Activated CD8-positive, alpha-beta T cell treated with anti-CD3 and anti-CD28 coated beads, Interleukin-2, amount 10 ng/mL, durations not matched to agents 7 days and 5 days (primary cell): ENCODE measurements around the gene ENTPD2. TPM values are rescaled to one million over a fixed set of nuclear protein-coding genes. Genes with fewer than 3 reads are reported as not detected.
A peak's percentile ranks its signal among the peaks of the same experiment; 100 is the strongest.

Experiments used
- ATAC-seq: fragments of 150-1000 bp; cut with Tn5 transposase; one replicate; pipeline ENCODE4 v1.10.0; 2021; ENCODE audit warnings: moderate library complexity
- CTCF ChIA-PET: fragments of 350-600 bp; sonication (Branson Sonifier 250); formaldehyde crosslinking; loops from one replicate; lab custom pipeline; 2021; ENCODE audit warnings: antibody characterized with exemption; lab: Charles Lee
- POLR2A ChIA-PET: fragments of 350-600 bp; sonication (Branson Sonifier 250); formaldehyde crosslinking; loops from one replicate; lab custom pipeline; 2021; ENCODE audit warnings: antibody characterized with exemption; lab: Charles Lee
- DNase-seq: peaks from one replicate; pipeline ENCODE4 v3.0.0-alpha.2; 2020
- H3K27ac Mint-ChIP-seq: one replicate; pipeline ENCODE4 v1.8.0; 2021; ENCODE audit warnings: mild to moderate bottlenecking, mixed read lengths
- H3K27me3 Mint-ChIP-seq: one replicate; pipeline ENCODE4 v1.8.0; 2021; ENCODE audit warnings: low read depth, mixed read lengths
- H3K36me3 Mint-ChIP-seq: one replicate; pipeline ENCODE4 v1.8.0; 2021; ENCODE audit warnings: low read depth, mixed read lengths
- H3K4me1 Mint-ChIP-seq: one replicate; pipeline ENCODE4 v1.8.0; 2021; ENCODE audit warnings: low read depth, mixed read lengths
- H3K4me3 Mint-ChIP-seq: one replicate; pipeline ENCODE4 v1.8.0; 2021; ENCODE audit warnings: mild to moderate bottlenecking, mixed read lengths
- H3K9me3 Mint-ChIP-seq: one replicate; pipeline ENCODE4 v1.8.0; 2022; ENCODE audit warnings: mixed read lengths; ENCODE audit not compliant: insufficient read depth
- total RNA-seq, 2 experiments: library from RNA; stranded (reverse); gene quantifications; one replicate each; pipeline ENCODE4 v1.2.3, GENCODE V29; 2021

ENTPD2 gene
- total RNA-seq, 2 experiments from 2014 or later: 0.34 TPM; not detected in 1

GRCh38 chr9:137042751-137043727 lies 10.8 kb downstream of the ENTPD2 start:
- ChIA-PET POLR2A (no interaction called here), CTCF (interaction anchor here (0.7 to 2.2 kb wide), 2 partner anchors 13 to 25 kb away, joined by 3 to 10 read pairs; no protein-coding TSS in a partner anchor)
- Mint-ChIP-seq H3K4me3 (no peak overlapping the region), H3K36me3 (no peaks in the 10 kb centered on the region), H3K27me3 (peaks cover 14% of the 10 kb centered on the region), H3K27ac (no peak overlapping the region), H3K9me3 (no peaks in the 10 kb centered on the region), H3K4me1 (peaks cover 15% of the 10 kb centered on the region)
- ATAC-seq (no peak), DNase-seq (no peak)

- peaks cover 7% of the 10 kb centered on the region for H3K27me3 Mint-ChIP-seq
- no peak for DNase-seq
- ChIA-PET POLR2A (no interaction called here), CTCF (no interaction called here)
- H3K4me1 Mint-ChIP-seq: peaks cover 15% of the 10 kb centered on the region
- H3K9me3 Mint-ChIP-seq: no peaks in the 10 kb centered on the region
- H3K27ac Mint-ChIP-seq: no peak overlapping the region
- no peaks in the 10 kb centered on the region for H3K36me3 Mint-ChIP-seq
- ATAC-seq: no peak
- H3K4me3 Mint-ChIP-seq: no peak overlapping the region
Measured at GRCh38 chr9:137041124-137041523, 12.7 kb downstream of the ENTPD2 start.

- peaks cover 7% of the 10 kb centered on the region for H3K27me3 Mint-ChIP-seq
- POLR2A ChIA-PET: no interaction called here
- H3K36me3 Mint-ChIP-seq: no peaks in the 10 kb centered on the region
- peaks cover 16% of the 10 kb centered on the region for H3K4me1 Mint-ChIP-seq
- no peak for DNase-seq
- no peak for ATAC-seq
- no peak overlapping the region for H3K4me3 Mint-ChIP-seq
- CTCF ChIA-PET: no interaction called here
- H3K27ac Mint-ChIP-seq: no peak overlapping the region
- H3K9me3 Mint-ChIP-seq: no peaks in the 10 kb centered on the region
Measured at GRCh38 chr9:137040568-137040967, 13.3 kb downstream of the ENTPD2 start.

GRCh38 chr9:137039611-137040366 lies 14.1 kb downstream of the ENTPD2 start:
- Mint-ChIP-seq H3K4me3 (no peak overlapping the region), H3K27me3 (peaks cover 2% of the 10 kb centered on the region)
- POLR2A ChIA-PET: no interaction called here

GRCh38 chr9:137038916-137039315 lies 14.9 kb downstream of the ENTPD2 start:
- POLR2A ChIA-PET: no interaction called here
- no peaks in the 10 kb centered on the region for H3K9me3 Mint-ChIP-seq
- H3K4me3 Mint-ChIP-seq: no peak overlapping the region
- no peaks in the 10 kb centered on the region for H3K27me3 Mint-ChIP-seq
- no peaks in the 10 kb centered on the region for H3K36me3 Mint-ChIP-seq
- no peak for ATAC-seq
- H3K4me1 Mint-ChIP-seq: peaks cover 18% of the 10 kb centered on the region
- DNase-seq: no peak
- H3K27ac Mint-ChIP-seq: no peak overlapping the region
- CTCF ChIA-PET: interaction anchor here (1.7 kb wide), 1 partner anchor 10 kb away, joined by 7 read pairs; no protein-coding TSS in a partner anchor

More at GRCh38 chr9:137039611-137040366, 14.1 kb downstream of the ENTPD2 start:
- ATAC-seq (no peak), DNase-seq (no peak)
- CTCF ChIA-PET: interaction anchor here (0.8 kb wide), 1 partner anchor 31 kb away, joined by 3 read pairs; the partner anchor contains the start of gene SAPCD2
- Mint-ChIP-seq H3K9me3 (no peaks in the 10 kb centered on the region), H3K36me3 (no peaks in the 10 kb centered on the region), H3K27ac (no peak overlapping the region), H3K4me1 (peaks cover 19% of the 10 kb centered on the region)

GRCh38 chr9:137037483-137037882 lies 16.4 kb downstream of the ENTPD2 start:
- no peaks in the 10 kb centered on the region for H3K9me3 Mint-ChIP-seq
- peaks cover 27% of the 10 kb centered on the region for H3K4me1 Mint-ChIP-seq
- no peaks in the 10 kb centered on the region for H3K36me3 Mint-ChIP-seq
- no peak overlapping the region for H3K27ac Mint-ChIP-seq
- H3K4me3 Mint-ChIP-seq: no peak overlapping the region
- ATAC-seq: no peak
- DNase-seq: no peak
- H3K27me3 Mint-ChIP-seq: no peaks in the 10 kb centered on the region
- CTCF ChIA-PET: interaction anchor here (1.2 to 4.3 kb wide), 5 partner anchors 8 to 250 kb away, joined by 4 to 146 read pairs (median 35); partner anchors contain the start of genes C8G and NPDC1
- POLR2A ChIA-PET: no interaction called here

GRCh38 chr9:137037035-137037434 lies 16.8 kb downstream of the ENTPD2 start:
- Mint-ChIP-seq H3K9me3 (no peaks in the 10 kb centered on the region), H3K4me3 (no peak overlapping the region), H3K36me3 (no peaks in the 10 kb centered on the region), H3K27me3 (no peaks in the 10 kb centered on the region), H3K27ac (no peak overlapping the region), H3K4me1 (peaks cover 32% of the 10 kb centered on the region)
- POLR2A ChIA-PET: no interaction called here
- DNase-seq: no peak
- CTCF ChIA-PET: interaction anchor here (1.0 to 4.3 kb wide), 6 partner anchors 8 to 249 kb away, joined by 3 to 146 read pairs (median 21); partner anchors contain the start of genes C8G and NPDC1
- ATAC-seq: no peak

- ATAC-seq (no peak), DNase-seq (no peak)
- H3K9me3 Mint-ChIP-seq: no peaks in the 10 kb centered on the region
- H3K27me3 Mint-ChIP-seq: no peaks in the 10 kb centered on the region
- ChIA-PET CTCF (interaction anchor here (0.7 to 4.3 kb wide), 43 partner anchors 9 to 310 kb away, joined by 3 to 146 read pairs (median 7); partner anchors contain the start of genes AJM1, C8G, CLIC3 and LCN12), POLR2A (interaction anchor here (0.5 to 1.9 kb wide), 3 partner anchors 87 to 323 kb away, joined by 3 to 11 read pairs (median 3); no protein-coding TSS in a partner anchor)
- no peak overlapping the region for H3K4me3 Mint-ChIP-seq
- H3K27ac Mint-ChIP-seq: no peak overlapping the region
- no peaks in the 10 kb centered on the region for H3K36me3 Mint-ChIP-seq
- H3K4me1 Mint-ChIP-seq: peaks cover 40% of the 10 kb centered on the region
Measured at GRCh38 chr9:137035937-137036336, 17.9 kb downstream of the ENTPD2 start.

- ATAC-seq (peak; percentile 8), DNase-seq (no peak)
- H3K4me1 Mint-ChIP-seq: peaks cover 44% of the 10 kb centered on the region
- no peak overlapping the region for H3K4me3 Mint-ChIP-seq
- no peaks in the 10 kb centered on the region for H3K9me3 Mint-ChIP-seq
- no peaks in the 10 kb centered on the region for H3K36me3 Mint-ChIP-seq
- H3K27ac Mint-ChIP-seq: peak overlapping the region; percentile 89
- H3K27me3 Mint-ChIP-seq: no peaks in the 10 kb centered on the region
- ChIA-PET POLR2A (interaction anchor here (0.5 to 1.9 kb wide), 5 partner anchors 33 to 322 kb away, joined by 3 to 11 read pairs (median 3); no protein-coding TSS in a partner anchor), CTCF (interaction anchor here (0.7 to 4.3 kb wide), 59 partner anchors 9 to 502 kb away, joined by 3 to 146 read pairs (median 5); partner anchors contain the start of genes AJM1, C8G, CLIC3 and LCN12)
Measured at GRCh38 chr9:137035507-137035834, 18.4 kb downstream of the ENTPD2 start.

GRCh38 chr9:137034709-137035506 lies 19.0 kb downstream of the ENTPD2 start:
- CTCF ChIA-PET: interaction anchor here (0.6 to 4.3 kb wide), 69 partner anchors 9 to 502 kb away, joined by 3 to 146 read pairs (median 4); partner anchors contain the start of genes AJM1, C8G, CLIC3 and LCN12
- peaks cover 50% of the 10 kb centered on the region for H3K4me1 Mint-ChIP-seq
- peak overlapping the region; percentile 89 for H3K27ac Mint-ChIP-seq
- no peaks in the 10 kb centered on the region for H3K27me3 Mint-ChIP-seq
- peak; percentile 92 for DNase-seq
- H3K4me3 Mint-ChIP-seq: peak overlapping the region; percentile 69
- no peaks in the 10 kb centered on the region for H3K36me3 Mint-ChIP-seq
- peak; percentile 92 for ATAC-seq
- POLR2A ChIA-PET: interaction anchor here (0.5 to 1.9 kb wide), 8 partner anchors 10 to 322 kb away, joined by 3 to 11 read pairs (median 3); no protein-coding TSS in a partner anchor
- H3K9me3 Mint-ChIP-seq: no peaks in the 10 kb centered on the region
